ENCODE measurements around the gene PKN1. TPM values are rescaled to one million over a fixed set of nuclear protein-coding genes. Genes with fewer than 3 reads are reported as not detected.

The PKN1 gene
- total and polyA plus RNA-seq, 2 of the 13 experiments (the other 11 are each of a cell fraction or from before 2014, with no cell fraction given) = 45.7 to 54.5 TPM

DNA sequence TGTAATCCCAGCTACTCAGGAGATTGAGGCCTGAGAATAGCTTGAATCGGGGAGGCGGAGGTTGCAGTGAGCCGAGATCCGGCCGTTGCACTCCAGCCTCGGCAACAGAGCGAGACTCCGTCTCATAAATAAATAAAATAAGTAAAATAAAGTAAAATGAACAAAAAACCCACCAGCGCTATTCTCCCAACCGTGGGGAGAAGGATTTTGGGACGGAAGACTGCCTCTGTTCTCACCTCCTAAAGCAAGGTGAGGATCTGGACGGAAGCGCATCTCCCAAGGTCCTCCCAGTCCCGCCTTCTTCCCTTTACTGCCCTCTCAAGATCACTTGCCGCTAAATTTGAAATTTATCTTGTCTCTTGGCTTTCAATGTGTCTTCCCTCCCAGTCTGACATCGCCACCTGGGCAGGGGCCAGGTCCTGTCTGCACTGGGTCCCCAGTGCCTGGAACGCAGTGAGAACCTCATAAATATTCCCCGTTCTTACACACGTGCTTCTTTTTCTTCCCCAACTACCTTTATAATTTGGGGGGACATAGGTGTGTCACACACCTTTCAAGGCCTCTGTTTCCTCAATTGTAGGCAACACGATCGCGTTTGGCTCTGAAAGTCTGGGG, 86.2 kb downstream of the PKN1 start (continued):
- TF ChIP-seq AKNA (CRISPR knock-in tag; IDR thresholded peaks at IDR 0.05; ENCODE audit: borderline replicate concordance) (no peak), MBD4 (IDR thresholded peaks at IDR 0.05; ENCODE audit: borderline replicate concordance, low read length) (peak; percentile 83), ZBTB2 (CRISPR knock-in tag; IDR thresholded peaks at IDR 0.05; ENCODE audit: low read depth) (no peak), ZC3H4 (CRISPR knock-in tag; IDR thresholded peaks at IDR 0.05; ENCODE audit: borderline replicate concordance) (peak; percentile 54; the same call in 1 of the 2 replicates), MAZ (IDR thresholded peaks at IDR 0.05; ENCODE audit: borderline replicate concordance, low read depth, low read length) (0 out of 2 replicates have a peak, but pooled peaks have one; percentile 9), MAZ (CRISPR knock-in tag; IDR thresholded peaks at IDR 0.05; ENCODE audit: low read depth) (no peak), ZNF343 (CRISPR knock-in tag; IDR thresholded peaks at IDR 0.05) (no peak), MEF2D (CRISPR knock-in tag; IDR thresholded peaks at IDR 0.05) (no peak), HDAC6 (IDR thresholded peaks at IDR 0.05; ENCODE audit: low read depth, low read length) (no peak), ZNF572 (CRISPR knock-in tag; IDR thresholded peaks at IDR 0.05) (no peak)
- TF ChIP-seq, protein P1, sequence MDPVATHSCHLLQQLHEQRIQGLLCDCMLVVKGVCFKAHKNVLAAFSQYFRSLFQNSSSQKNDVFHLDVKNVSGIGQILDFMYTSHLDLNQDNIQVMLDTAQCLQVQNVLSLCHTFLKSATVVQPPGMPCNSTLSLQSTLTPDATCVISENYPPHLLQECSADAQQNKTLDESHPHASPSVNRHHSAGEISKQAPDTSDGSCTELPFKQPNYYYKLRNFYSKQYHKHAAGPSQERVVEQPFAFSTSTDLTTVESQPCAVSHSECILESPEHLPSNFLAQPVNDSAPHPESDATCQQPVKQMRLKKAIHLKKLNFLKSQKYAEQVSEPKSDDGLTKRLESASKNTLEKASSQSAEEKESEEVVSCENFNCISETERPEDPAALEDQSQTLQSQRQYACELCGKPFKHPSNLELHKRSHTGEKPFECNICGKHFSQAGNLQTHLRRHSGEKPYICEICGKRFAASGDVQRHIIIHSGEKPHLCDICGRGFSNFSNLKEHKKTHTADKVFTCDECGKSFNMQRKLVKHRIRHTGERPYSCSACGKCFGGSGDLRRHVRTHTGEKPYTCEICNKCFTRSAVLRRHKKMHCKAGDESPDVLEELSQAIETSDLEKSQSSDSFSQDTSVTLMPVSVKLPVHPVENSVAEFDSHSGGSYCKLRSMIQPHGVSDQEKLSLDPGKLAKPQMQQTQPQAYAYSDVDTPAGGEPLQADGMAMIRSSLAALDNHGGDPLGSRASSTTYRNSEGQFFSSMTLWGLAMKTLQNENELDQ (CRISPR knock-in tag; IDR thresholded peaks at IDR 0.05; ENCODE audit: borderline replicate concordance) = no peak

All from HepG2 (cell line).